Activated T-helper 1 cell treated with anti-CD3 and anti-CD28 coated beads, Interleukin-2, amount 50 U/mL, for 16 hours (primary cell): ENCODE data around the gene OR4C11.

ENCODE experiments used
- DNase-seq, 2 donors: peaks; one replicate each; pipeline ENCODE4 v3.0.0-alpha.2; 2020; ENCODE audit warnings: low read depth in 1 of 2, low spot score in 1 of 2

OR4C11 gene, protein sequence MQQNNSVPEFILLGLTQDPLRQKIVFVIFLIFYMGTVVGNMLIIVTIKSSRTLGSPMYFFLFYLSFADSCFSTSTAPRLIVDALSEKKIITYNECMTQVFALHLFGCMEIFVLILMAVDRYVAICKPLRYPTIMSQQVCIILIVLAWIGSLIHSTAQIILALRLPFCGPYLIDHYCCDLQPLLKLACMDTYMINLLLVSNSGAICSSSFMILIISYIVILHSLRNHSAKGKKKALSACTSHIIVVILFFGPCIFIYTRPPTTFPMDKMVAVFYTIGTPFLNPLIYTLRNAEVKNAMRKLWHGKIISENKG

DNA sequence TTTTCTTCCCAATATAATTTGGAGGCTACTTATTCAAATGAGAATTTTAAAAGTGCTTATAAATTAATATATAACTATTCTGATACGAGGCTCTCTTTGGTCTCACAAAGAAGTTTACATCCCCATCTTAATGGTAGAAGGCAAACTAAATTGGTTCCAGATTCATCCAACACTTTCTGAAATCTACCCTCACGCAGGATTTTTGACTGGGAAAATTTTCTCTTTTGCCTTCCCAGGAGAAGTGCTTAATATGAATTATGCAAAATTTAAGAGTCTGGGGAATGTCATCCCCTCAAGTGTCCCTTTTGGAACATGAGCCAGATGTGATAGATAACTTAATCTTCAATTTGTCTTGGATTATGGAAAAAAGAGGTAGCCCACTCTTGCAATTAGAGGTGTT, at the start of gene OR4C11:
TSS of gene OR4C11 (minus strand) at position 101 of the 400 bp plus-strand sequence. CDS start 3,272 bp downstream, outside the sequence.
- DNase-seq = no peak

DNA sequence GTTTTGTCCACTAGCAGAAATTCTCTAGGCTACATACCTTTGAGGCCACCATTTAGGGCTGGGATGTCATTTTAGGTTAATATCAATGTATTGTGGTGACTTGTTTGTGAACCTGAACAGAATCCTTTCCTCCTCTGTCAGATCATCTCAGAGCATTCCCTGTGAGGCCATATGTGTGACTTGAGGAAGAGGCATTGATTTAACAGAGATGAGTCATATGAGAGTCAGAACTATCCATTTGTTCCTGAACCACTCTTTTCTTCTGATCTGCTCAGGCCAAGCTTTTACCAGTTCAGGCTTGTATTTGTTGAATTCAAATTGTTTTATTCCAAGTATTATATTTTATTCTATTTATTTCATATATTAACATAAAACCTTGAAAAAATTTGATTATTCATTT, 47.7 kb upstream of the OR4C11 start:
- DNase-seq = no peak

DNA sequence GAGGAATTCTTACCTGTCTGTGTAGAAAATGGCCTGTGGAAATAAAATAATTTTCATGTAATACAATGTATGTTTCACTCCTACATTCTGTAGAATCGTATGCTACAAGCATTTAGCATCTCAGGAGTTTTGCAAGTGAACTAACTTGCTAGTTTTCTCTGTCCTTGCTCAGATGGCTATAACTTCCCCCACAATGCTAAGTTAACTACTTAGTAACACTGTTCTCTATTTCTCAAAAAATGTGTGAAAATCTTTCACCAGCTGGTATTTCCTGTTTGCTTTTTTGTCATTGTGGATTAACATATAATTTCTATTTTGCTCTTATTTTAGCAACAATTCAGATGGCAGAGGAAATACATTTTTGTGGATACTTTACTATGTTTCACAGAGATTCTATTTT, 45.1 kb upstream of the OR4C11 start:
- DNase-seq = no peak

DNA sequence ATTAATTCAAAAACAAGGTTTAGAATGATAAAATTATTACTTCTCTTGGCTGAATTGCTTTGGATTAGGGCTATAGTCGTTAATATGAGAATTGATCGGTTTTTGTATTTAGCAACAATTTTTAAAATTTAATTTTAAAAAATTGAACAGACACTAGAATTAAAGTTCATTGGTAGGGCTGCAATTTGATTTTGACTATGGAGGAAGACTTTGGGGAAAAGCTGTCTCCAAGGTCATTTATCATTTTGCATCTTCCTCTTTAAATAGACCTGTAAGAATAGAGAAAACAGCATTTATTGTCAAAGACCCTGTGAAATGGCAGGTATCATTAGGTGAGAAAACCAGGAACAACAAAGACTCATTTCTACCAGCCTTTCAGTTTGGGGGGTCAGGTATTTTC, 40.6 kb upstream of the OR4C11 start, which contains the start of gene OR4S2:
TSS of gene OR4S2 (plus strand) at position 301 of the 400 bp plus-strand sequence. CDS start 2,577 bp downstream, outside the sequence.
- no peak for DNase-seq

DNA sequence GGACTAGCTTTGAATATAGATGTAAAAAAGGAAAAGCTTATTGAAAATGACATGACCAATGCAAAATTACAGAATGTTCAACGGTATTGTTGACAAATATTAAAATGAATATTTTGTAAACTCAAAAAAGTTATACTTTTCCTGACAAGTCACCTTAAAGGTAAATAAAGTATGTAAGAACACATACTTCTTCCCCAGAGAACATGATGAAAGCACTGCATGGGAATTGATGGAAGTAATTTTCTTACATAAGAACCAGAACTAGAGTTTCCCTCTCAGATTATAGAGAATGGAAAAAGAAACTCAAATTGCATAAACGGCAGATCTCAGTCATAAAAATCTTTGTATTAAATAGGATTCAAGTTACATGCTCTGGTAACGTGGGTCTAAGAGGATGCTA, 27.4 kb upstream of the OR4C11 start, which contains the start of gene OR4P4:
TSS of gene OR4P4 (plus strand) at position 301 of the 400 bp plus-strand sequence.
- DNase-seq = no peak

DNA sequence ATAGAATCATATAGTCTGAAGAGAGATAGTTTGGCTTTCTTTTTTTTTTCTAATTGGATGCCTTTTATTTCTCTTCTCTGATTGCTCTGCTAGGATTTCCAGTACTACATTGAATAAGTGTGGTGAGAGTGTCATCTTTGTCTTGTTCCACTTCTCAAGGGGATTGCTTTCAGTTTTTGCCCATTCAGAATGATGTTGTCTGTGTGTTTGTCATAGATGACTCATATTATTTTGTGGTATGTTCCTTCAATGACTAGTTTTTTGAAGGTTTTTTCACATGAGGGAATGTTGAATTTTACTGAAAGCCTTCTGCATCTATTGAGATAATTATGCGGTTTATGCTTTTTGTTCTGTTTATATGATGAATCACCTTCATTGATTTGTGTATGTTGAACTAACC, 17.1 kb upstream of the OR4C11 start:
- no peak for DNase-seq

DNA sequence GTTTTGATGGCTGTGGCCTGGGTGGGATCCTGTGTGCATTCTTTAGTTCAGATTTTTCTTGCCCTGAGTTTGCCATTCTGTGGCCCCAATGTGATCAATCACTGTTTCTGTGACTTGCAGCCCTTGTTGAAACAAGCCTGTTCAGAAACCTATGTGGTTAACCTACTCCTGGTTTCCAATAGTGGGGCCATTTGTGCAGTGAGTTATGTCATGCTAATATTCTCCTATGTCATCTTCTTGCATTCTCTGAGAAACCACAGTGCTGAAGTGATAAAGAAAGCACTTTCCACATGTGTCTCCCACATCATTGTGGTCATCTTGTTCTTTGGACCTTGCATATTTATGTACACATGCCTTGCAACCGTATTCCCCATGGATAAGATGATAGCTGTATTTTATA, 34.9 kb downstream of the OR4C11 start:
- DNase-seq = no peak

DNA sequence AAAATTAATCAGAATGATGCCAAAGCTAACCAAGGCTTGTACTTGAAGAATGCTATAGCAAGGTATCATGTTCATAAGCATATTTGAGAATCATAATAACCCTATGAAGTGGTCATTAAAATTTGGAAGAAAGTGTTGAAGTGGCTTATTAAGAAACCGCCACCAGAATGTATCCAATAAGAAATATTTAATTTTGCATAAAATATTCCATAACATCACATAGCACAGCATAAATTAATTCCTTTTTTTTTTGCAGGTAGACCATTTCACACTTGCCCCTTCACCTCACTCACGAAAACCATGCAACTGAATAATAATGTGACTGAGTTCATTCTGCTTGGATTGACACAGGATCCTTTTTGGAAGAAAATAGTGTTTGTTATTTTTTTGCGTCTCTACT, 35.6 kb downstream of the OR4C11 start, which contains the start of gene OR4C16:
TSS of gene OR4C16 (plus strand) at position 301 of the 400 bp plus-strand sequence. CDS start at position 301, 0 bp downstream.
- no peak for DNase-seq

DNA sequence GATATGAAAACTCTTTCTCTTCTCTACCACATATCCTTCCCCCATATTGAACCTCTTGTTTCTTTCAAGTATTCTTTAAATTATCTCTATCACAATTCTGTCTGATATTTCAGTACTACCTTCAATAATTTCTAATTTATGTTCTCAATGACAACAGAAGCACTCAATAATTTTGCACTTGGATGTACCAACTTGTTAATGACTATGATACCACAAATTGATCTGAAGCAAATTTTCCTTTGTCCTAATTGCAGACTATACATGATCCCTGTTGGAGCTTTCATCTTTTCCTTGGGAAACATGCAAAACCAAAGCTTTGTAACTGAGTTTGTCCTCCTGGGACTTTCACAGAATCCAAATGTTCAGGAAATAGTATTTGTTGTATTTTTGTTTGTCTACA, 53.3 kb downstream of the OR4C11 start, which contains the start of gene OR4C15:
TSS of gene OR4C15 (plus strand) at position 301 of the 400 bp plus-strand sequence. CDS start at position 301, 0 bp downstream.
- no peak for DNase-seq
